HEK293 (cell line): ENCODE data around the gene ACTR8.

Experiments
- CTCF ChIA-PET: fragments of 350-600 bp; formaldehyde crosslinking; extraction: SDS; loops from one replicate; lab custom pipeline; 2021; ENCODE audit warnings: antibody characterized with exemption; lab: Yijun Ruan, JAX
- POLR2A ChIA-PET: fragments of 300-600 bp; formaldehyde crosslinking; extraction: SDS; loops from one replicate; lab custom pipeline; 2020; ENCODE audit warnings: antibody characterized with exemption, inconsistent platforms; lab: Yijun Ruan, JAX
- H3K27ac ChIP-seq: fragments of 200-500 bp; sonication (Bioruptor generic); 2 replicates; pipeline ENCODE4 v1.5.1; 2014; ENCODE audit warnings: low read depth, low read length, control low read depth, inconsistent platforms; ENCODE audit errors: extremely low read depth
- H3K36me3 ChIP-seq, 2 experiments: fragments of 200-500 bp in 1 of 2; sonication (Bioruptor generic) in 1 of 2; 1 replicate in 1 of 2; 2 replicates in 1 of 2; pipeline ENCODE4 v1.5.1; 2014 to 2017; ENCODE audit warnings: inconsistent platforms in 2 of 2, low read length in 2 of 2; ENCODE audit not compliant: control insufficient read depth in 2 of 2, insufficient read depth in 1 of 2
- H3K4me1 ChIP-seq: fragments of 200-500 bp; sonication (Bioruptor generic); 2 replicates; pipeline ENCODE4 v1.5.1; 2014; ENCODE audit warnings: mild to moderate bottlenecking, low read length, inconsistent platforms; ENCODE audit not compliant: control insufficient read depth, insufficient read depth
- H3K4me3 ChIP-seq: 2 replicates; pipeline ENCODE4 v1.5.1; 2011; ENCODE audit warnings: low read depth, mild to moderate bottlenecking, control low read depth, low read length, moderate library complexity
- H3K9me3 ChIP-seq: fragments of 200-500 bp; sonication (Bioruptor generic); 2 replicates; pipeline ENCODE4 v1.5.1; 2014; ENCODE audit warnings: low read depth, low read length, inconsistent platforms; ENCODE audit not compliant: control insufficient read depth, insufficient read depth
- BCL11B ChIP-seq: fragments of 450-650 bp; formaldehyde crosslinking; IDR thresholded peaks from 2 replicates; pipeline ENCODE4 v1.5.1; 2016; ENCODE audit warnings: low read depth, missing biosample characterization, missing genetic modification characterization
- CTCF ChIP-seq: fragments of 450-650 bp; formaldehyde crosslinking; IDR thresholded peaks from 2 replicates; pipeline ENCODE4 v1.5.1; 2016; ENCODE audit warnings: missing biosample characterization, missing genetic modification characterization
- EGR2 ChIP-seq: fragments of 450-650 bp; formaldehyde crosslinking; IDR thresholded peaks from 2 replicates; pipeline ENCODE4 v1.5.1; 2016; ENCODE audit warnings: low read depth, missing biosample characterization, missing genetic modification characterization
- PRDM4 ChIP-seq: fragments of 450-650 bp; formaldehyde crosslinking; IDR thresholded peaks from 2 replicates; pipeline ENCODE4 v1.5.1; 2017; ENCODE audit warnings: missing biosample characterization, missing genetic modification characterization
- REST ChIP-seq: fragments of 450-650 bp; formaldehyde crosslinking; IDR thresholded peaks from 2 replicates; pipeline ENCODE4 v1.5.1; 2016; ENCODE audit warnings: missing biosample characterization, missing genetic modification characterization
- ZBTB11 ChIP-seq: fragments of 450-650 bp; formaldehyde crosslinking; conservative IDR thresholded peaks from 2 replicates; pipeline ENCODE4 v1.5.1; 2016; ENCODE audit warnings: low read depth, missing biosample characterization, missing genetic modification characterization
- ZBTB20 ChIP-seq: fragments of 450-650 bp; formaldehyde crosslinking; IDR thresholded peaks from 2 replicates; pipeline ENCODE4 v1.5.1; 2016; ENCODE audit warnings: missing biosample characterization, missing genetic modification characterization
- ZEB2 ChIP-seq: fragments of 450-650 bp; formaldehyde crosslinking; IDR thresholded peaks from 2 replicates; pipeline ENCODE4 v1.5.1; 2016; ENCODE audit warnings: missing biosample characterization, missing genetic modification characterization
- ZFHX2 ChIP-seq: fragments of 450-650 bp; formaldehyde crosslinking; conservative IDR thresholded peaks from 2 replicates; pipeline ENCODE4 v1.5.1; 2016; ENCODE audit warnings: missing biosample characterization, missing genetic modification characterization
- ZNF335 ChIP-seq: fragments of 450-650 bp; formaldehyde crosslinking; conservative IDR thresholded peaks from 2 replicates; pipeline ENCODE4 v1.5.1; 2016; ENCODE audit warnings: missing biosample characterization, missing genetic modification characterization
- ZNF354C ChIP-seq: fragments of 450-650 bp; formaldehyde crosslinking; IDR thresholded peaks from 2 replicates; pipeline ENCODE4 v1.5.1; 2016; ENCODE audit warnings: missing biosample characterization, missing genetic modification characterization, low read depth, borderline replicate concordance
- ZNF510 ChIP-seq: fragments of 450-650 bp; formaldehyde crosslinking; IDR thresholded peaks from 2 replicates; pipeline ENCODE4 v1.5.1; 2018; ENCODE audit warnings: mild to moderate bottlenecking, missing genetic modification characterization, missing biosample characterization; ENCODE audit not compliant: insufficient replicate concordance
- ZNF600 ChIP-seq: fragments of 450-650 bp; formaldehyde crosslinking; IDR thresholded peaks from 2 replicates; pipeline ENCODE4 v1.5.1; 2016; ENCODE audit warnings: missing biosample characterization, missing genetic modification characterization
- ZNF624 ChIP-seq: fragments of 450-650 bp; formaldehyde crosslinking; IDR thresholded peaks from 2 replicates; pipeline ENCODE4 v1.5.1; 2017; ENCODE audit warnings: missing biosample characterization, missing genetic modification characterization
- ZNF768 ChIP-seq: fragments of 450-650 bp; formaldehyde crosslinking; IDR thresholded peaks from 2 replicates; pipeline ENCODE4 v1.5.1; 2018; ENCODE audit warnings: missing biosample characterization, mild to moderate bottlenecking, missing genetic modification characterization
- ZSCAN18 ChIP-seq: fragments of 450-650 bp; formaldehyde crosslinking; IDR thresholded peaks from 2 replicates; pipeline ENCODE4 v1.5.1; 2016; ENCODE audit warnings: missing biosample characterization, missing genetic modification characterization

Gene ACTR8

GRCh38 chr3:53845881-53846133, 36.1 kb downstream of the ACTR8 start (continued):
- no peak for TF ChIP-seq ZSCAN18 (tag by site-specific recombination)
- TF ChIP-seq ZNF768, result no peak

- TF ChIP-seq PRDM4, result no peak
- TF ChIP-seq ZNF624 (tag by site-specific recombination), result no peak
- no peak for TF ChIP-seq ZNF510 (tag by site-specific recombination)
- TF ChIP-seq REST (tag by site-specific recombination), result 0 out of 2 replicates have a peak, but pooled peaks have one; percentile 54
- peak; percentile 87 for TF ChIP-seq ZBTB20
- peak; percentile 88 for TF ChIP-seq ZFHX2
- peak; percentile 33 for TF ChIP-seq ZNF600 (tag by site-specific recombination)
- peak; percentile 44 for TF ChIP-seq ZNF335 (tag by site-specific recombination)
- TF ChIP-seq ZNF354C, result no peak
- TF ChIP-seq EGR2 (tag by site-specific recombination), result peak; percentile 78
- TF ChIP-seq CTCF, result peak; percentile 30
- TF ChIP-seq ZEB2, result 0 out of 2 replicates have a peak, but pooled peaks have one; percentile 16
- peak; percentile 82 for TF ChIP-seq ZBTB11 (tag by site-specific recombination)
- 0 out of 2 replicates have a peak, but pooled peaks have one; percentile 18 for TF ChIP-seq BCL11B
- TF ChIP-seq, all 188 proteins: peak for 10
- ChIA-PET CTCF (interaction anchor here (0.5 to 0.6 kb wide), 2 partner anchors 37 to 134 kb away, joined by 3 to 4 read pairs; partner anchors contain the start of gene ACTR8), POLR2A (interaction anchor here (1.2 kb wide), 1 partner anchor 18 kb away, joined by 4 read pairs; no protein-coding TSS in a partner anchor)
- Histone ChIP-seq H3K4me3 (peak overlapping the region; percentile 44), H3K27ac (peak overlapping the region; percentile 72; the same call in 1 of the 2 replicates), H3K36me3 (peaks cover 0 to 7% of the 10 kb centered on the region in 2 experiments; a peak in 1 of 3 replicates), H3K9me3 (no peaks in the 10 kb centered on the region), H3K4me1 (no peaks in the 10 kb centered on the region)
Measured at GRCh38 chr3:53845103-53845880, 36.7 kb downstream of the ACTR8 start.
